DND-41 (cell line): ENCODE measurements around the gene PARL.

Source experiments
- ATAC-seq: fragments of 200-7000 bp; cut with Tn5 transposase; 3 replicates; pipeline ENCODE4 v1.9.1; 2021; ENCODE audit warnings: low read depth; ENCODE audit not compliant: insufficient read depth
- DNase-seq: peaks from one replicate; pipeline ENCODE4 v3.0.0-alpha.2; 2020
- H2AFZ ChIP-seq: 2 replicates; pipeline ENCODE4 v1.6.0; 2012; ENCODE audit warnings: low read depth, low read length
- H3K27ac ChIP-seq: 2 replicates; pipeline ENCODE4 v1.5.1; 2012; ENCODE audit warnings: low read length, inconsistent platforms
- H3K27me3 ChIP-seq: fragments of 200-600 bp; sonication (generic); 2 replicates; pipeline ENCODE4 v1.6.0; 2012; ENCODE audit warnings: low read length, mild to moderate bottlenecking, inconsistent platforms; ENCODE audit not compliant: insufficient read depth, poor library complexity
- H3K36me3 ChIP-seq: 2 replicates; pipeline ENCODE4 v1.5.1; 2012; ENCODE audit warnings: low read length, inconsistent platforms; ENCODE audit not compliant: insufficient read depth
- H3K4me1 ChIP-seq: 2 replicates; pipeline ENCODE4 v1.5.1; 2012; ENCODE audit warnings: mild to moderate bottlenecking, low read length; ENCODE audit not compliant: insufficient read depth
- H3K4me2 ChIP-seq: 2 replicates; pipeline ENCODE4 v1.6.0; 2012; ENCODE audit warnings: mild to moderate bottlenecking, moderate library complexity, low read length, inconsistent platforms; ENCODE audit not compliant: insufficient read depth
- H3K4me3 ChIP-seq, 2 experiments: fragments of 200-600 bp in 1 of 2; shearing (Covaris generic) in 1 of 2; 2 replicates each; pipeline ENCODE4 v1.5.1; 2012 to 2016; ENCODE audit warnings: inconsistent platforms in 2 of 2, low read length in 2 of 2, mild to moderate bottlenecking in 2 of 2, low read depth in 1 of 2, moderate library complexity in 1 of 2
- H3K79me2 ChIP-seq: 2 replicates; pipeline ENCODE4 v1.6.0; 2012; ENCODE audit warnings: low read length, inconsistent platforms; ENCODE audit not compliant: insufficient read depth
- H3K9ac ChIP-seq: 2 replicates; pipeline ENCODE4 v1.6.0; 2012; ENCODE audit warnings: low read depth, mild to moderate bottlenecking, inconsistent platforms, low read length, moderate library complexity
- H3K9me3 ChIP-seq: 2 replicates; pipeline ENCODE4 v1.5.1; 2012; ENCODE audit warnings: low read length, moderate library complexity, mild to moderate bottlenecking, inconsistent platforms; ENCODE audit not compliant: insufficient read depth, severe bottlenecking
- H4K20me1 ChIP-seq: 2 replicates; pipeline ENCODE4 v1.6.0; 2012; ENCODE audit warnings: low read length; ENCODE audit not compliant: insufficient read depth
- EZH2 ChIP-seq: IDR thresholded peaks from 3 replicates; pipeline ENCODE4 v1.6.1; 2012; ENCODE audit warnings: borderline replicate concordance, low read depth, mild to moderate bottlenecking, moderate library complexity, low read length, inconsistent platforms; ENCODE audit not compliant: severe bottlenecking
- TF ChIP-seq, protein P1 (sequence below): IDR thresholded peaks from 2 replicates; pipeline ENCODE4 v1.5.1; 2012; ENCODE audit warnings: borderline replicate concordance, low read length, moderate library complexity, mild to moderate bottlenecking; ENCODE audit not compliant: poor library complexity, severe bottlenecking; ENCODE audit errors: extremely low read depth

Gene PARL

GRCh38 chr3:183811638-183812037 is 73.0 kb downstream of the PARL start:
- Histone ChIP-seq H3K9ac (no peak overlapping the region), H3K9me3 (no peaks in the 10 kb centered on the region), H3K4me1 (no peaks in the 10 kb centered on the region), H4K20me1 (no peaks in the 10 kb centered on the region), H2AFZ (no peak overlapping the region), H3K4me2 (no peak overlapping the region), H3K4me3 (no peak overlapping the region), H3K27me3 (no peaks in the 10 kb centered on the region), H3K27ac (no peak overlapping the region), H3K79me2 (no peaks in the 10 kb centered on the region), H3K36me3 (peaks cover 78% of the 10 kb centered on the region)
- ATAC-seq (no peak), DNase-seq (no peak)
- TF ChIP-seq, protein P1, sequence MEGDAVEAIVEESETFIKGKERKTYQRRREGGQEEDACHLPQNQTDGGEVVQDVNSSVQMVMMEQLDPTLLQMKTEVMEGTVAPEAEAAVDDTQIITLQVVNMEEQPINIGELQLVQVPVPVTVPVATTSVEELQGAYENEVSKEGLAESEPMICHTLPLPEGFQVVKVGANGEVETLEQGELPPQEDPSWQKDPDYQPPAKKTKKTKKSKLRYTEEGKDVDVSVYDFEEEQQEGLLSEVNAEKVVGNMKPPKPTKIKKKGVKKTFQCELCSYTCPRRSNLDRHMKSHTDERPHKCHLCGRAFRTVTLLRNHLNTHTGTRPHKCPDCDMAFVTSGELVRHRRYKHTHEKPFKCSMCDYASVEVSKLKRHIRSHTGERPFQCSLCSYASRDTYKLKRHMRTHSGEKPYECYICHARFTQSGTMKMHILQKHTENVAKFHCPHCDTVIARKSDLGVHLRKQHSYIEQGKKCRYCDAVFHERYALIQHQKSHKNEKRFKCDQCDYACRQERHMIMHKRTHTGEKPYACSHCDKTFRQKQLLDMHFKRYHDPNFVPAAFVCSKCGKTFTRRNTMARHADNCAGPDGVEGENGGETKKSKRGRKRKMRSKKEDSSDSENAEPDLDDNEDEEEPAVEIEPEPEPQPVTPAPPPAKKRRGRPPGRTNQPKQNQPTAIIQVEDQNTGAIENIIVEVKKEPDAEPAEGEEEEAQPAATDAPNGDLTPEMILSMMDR: no peak
- no peak for TF ChIP-seq EZH2

DNA sequence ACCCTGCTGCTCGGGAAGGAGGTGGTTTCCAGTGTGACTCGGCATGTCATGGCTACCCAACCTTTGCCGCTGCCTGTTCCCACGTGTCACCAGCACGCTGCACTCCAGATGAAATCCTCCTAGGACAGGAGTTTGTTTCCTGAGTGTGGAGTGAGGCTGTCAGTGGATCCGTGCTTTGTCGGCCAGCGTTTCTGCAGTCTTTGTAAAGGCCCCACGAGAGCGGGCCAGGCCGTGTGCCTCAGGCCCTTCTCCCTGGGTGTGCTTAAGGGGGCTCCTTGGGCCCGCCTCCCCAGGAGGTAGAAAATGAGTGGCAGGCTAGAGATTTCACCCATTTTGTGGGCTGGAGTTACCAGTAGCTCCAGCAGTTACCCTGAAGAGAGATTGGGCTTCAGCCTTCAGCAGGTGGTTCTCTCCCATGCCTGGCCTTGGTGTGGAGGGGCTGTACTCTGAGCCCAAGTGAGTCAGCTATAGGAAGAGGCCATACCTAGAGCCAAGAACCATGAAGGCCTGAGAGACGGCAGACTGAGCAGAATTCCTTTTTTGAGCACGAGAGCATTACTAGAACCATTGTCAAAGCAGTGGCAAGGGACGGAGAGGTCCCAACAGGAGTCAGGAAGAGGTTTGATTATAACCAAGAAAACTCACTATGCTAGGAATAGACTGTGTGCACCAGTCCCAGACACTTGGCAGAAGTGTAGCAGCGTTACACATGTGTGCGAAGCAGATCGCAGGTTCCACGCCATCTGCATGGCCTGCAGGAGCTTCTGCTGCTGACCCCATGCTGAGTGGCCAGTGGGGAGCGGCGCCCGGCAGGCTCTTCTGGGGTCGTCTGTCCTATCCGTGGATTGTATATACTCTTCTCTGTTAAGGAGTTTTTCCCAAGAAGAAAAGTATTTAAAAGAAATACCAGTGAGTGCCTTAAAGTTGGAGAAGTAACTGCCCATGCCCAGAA is 73.8 kb downstream of the PARL start:
- H4K20me1 ChIP-seq: no peaks in the 10 kb centered on the region
- H3K9me3 ChIP-seq: no peaks in the 10 kb centered on the region
- no peak overlapping the region for H3K27ac ChIP-seq
- H3K4me1 ChIP-seq: no peaks in the 10 kb centered on the region
- no peak overlapping the region for H3K4me2 ChIP-seq
- DNase-seq (no peak), ATAC-seq (no peak)
- H2AFZ ChIP-seq: no peak overlapping the region
- H3K79me2 ChIP-seq: no peaks in the 10 kb centered on the region
- H3K36me3 ChIP-seq: peaks cover 80% of the 10 kb centered on the region
- no peak overlapping the region for H3K4me3 ChIP-seq
- TF ChIP-seq, protein P1: no peak
- H3K9ac ChIP-seq: no peak overlapping the region
- H3K27me3 ChIP-seq: no peaks in the 10 kb centered on the region

DNA sequence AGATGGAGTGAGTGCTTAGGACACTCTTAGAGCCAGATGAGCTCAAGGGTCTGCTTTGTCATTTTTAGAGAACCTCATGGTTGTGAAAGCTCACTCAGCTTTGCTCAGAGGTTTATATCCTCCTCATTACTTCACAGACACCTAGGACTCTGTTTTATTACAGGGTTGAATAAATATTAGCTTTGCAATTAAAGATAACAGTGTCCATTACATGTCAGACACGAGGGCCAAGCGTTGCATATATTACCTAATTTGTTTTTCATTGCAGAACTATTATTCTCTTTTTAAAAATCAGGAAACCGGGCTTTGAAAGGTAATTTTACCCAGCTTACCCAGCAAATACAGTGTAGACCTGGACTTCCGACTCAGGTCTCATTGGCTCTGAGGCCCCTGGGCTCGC is 75.4 kb downstream of the PARL start:
- H3K9ac ChIP-seq: no peak overlapping the region
- no peaks in the 10 kb centered on the region for H3K27me3 ChIP-seq
- no peak overlapping the region for H2AFZ ChIP-seq
- TF ChIP-seq EZH2: no peak
- TF ChIP-seq, protein P1: no peak
- ATAC-seq: no peak
- H4K20me1 ChIP-seq: no peaks in the 10 kb centered on the region
- H3K27ac ChIP-seq: no peak overlapping the region
- H3K4me2 ChIP-seq: no peak overlapping the region
- no peaks in the 10 kb centered on the region for H3K9me3 ChIP-seq
- no peaks in the 10 kb centered on the region for H3K79me2 ChIP-seq
- DNase-seq: no peak
- peaks cover 86% of the 10 kb centered on the region for H3K36me3 ChIP-seq
- H3K4me1 ChIP-seq: no peaks in the 10 kb centered on the region
- no peak overlapping the region for H3K4me3 ChIP-seq

GRCh38 chr3:183808355-183808754 is 76.3 kb downstream of the PARL start:
- H3K27ac ChIP-seq: no peak overlapping the region
- H3K9me3 ChIP-seq: no peaks in the 10 kb centered on the region
- no peak for DNase-seq
- no peaks in the 10 kb centered on the region for H4K20me1 ChIP-seq
- H2AFZ ChIP-seq: no peak overlapping the region
- no peaks in the 10 kb centered on the region for H3K27me3 ChIP-seq
- no peaks in the 10 kb centered on the region for H3K79me2 ChIP-seq
- no peak overlapping the region for H3K4me3 ChIP-seq
- H3K9ac ChIP-seq: no peak overlapping the region
- H3K4me2 ChIP-seq: no peak overlapping the region
- H3K4me1 ChIP-seq: no peaks in the 10 kb centered on the region
- TF ChIP-seq EZH2: no peak
- TF ChIP-seq, protein P1: no peak
- no peak for ATAC-seq
- H3K36me3 ChIP-seq: peaks cover 94% of the 10 kb centered on the region
